Panc1 (cell line): ENCODE measurements around the gene SMC4. TPM values are rescaled to one million over a fixed set of nuclear protein-coding genes. Genes with fewer than 3 reads are reported as not detected.

Experiments
- ATAC-seq: fragments of 200-7000 bp; cut with Tn5 transposase; 2 replicates; pipeline ENCODE4 v1.9.1; 2020; ENCODE audit warnings: mild to moderate bottlenecking, moderate library complexity
- BruUV-seq: library from RNA; stranded (reverse); fragments of 400-500 nt; replicated peaks from 2 replicates; lab custom pipeline; 2021; lab: Mats Ljungman, UMichigan
- CTCF ChIA-PET: fragments of 300-600 bp; sonication (Branson Sonifier 250); formaldehyde crosslinking; loops from one replicate; lab custom pipeline; 2022; ENCODE audit warnings: antibody characterized with exemption; lab: Charles Lee
- POLR2A ChIA-PET: fragments of 300-600 bp; sonication (Branson Sonifier 250); formaldehyde crosslinking; loops from one replicate; lab custom pipeline; 2022; ENCODE audit warnings: antibody characterized with exemption; lab: Charles Lee
- DNase-seq: peaks from one replicate; pipeline ENCODE4 v3.0.0-alpha.2; 2010; ENCODE audit warnings: low read depth, low spot score
- H3K27ac ChIP-seq: 2 replicates; pipeline ENCODE4 v1.5.1; 2011; ENCODE audit warnings: mild to moderate bottlenecking, low read length, inconsistent platforms
- H3K27me3 ChIP-seq: fragments of 200-500 bp; sonication (Bioruptor generic); 2 replicates; pipeline ENCODE4 v1.6.0; 2014; ENCODE audit warnings: low read length, inconsistent platforms; ENCODE audit not compliant: control insufficient read depth, insufficient read depth
- H3K36me3 ChIP-seq: fragments of 200-500 bp; sonication (Bioruptor generic); 2 replicates; pipeline ENCODE4 v1.5.1; 2014; ENCODE audit warnings: inconsistent platforms, mild to moderate bottlenecking, low read length, moderate library complexity; ENCODE audit not compliant: control insufficient read depth, insufficient read depth
- H3K4me1 ChIP-seq: 2 replicates; pipeline ENCODE4 v1.5.1; 2011; ENCODE audit warnings: inconsistent platforms, mild to moderate bottlenecking, low read length, moderate library complexity; ENCODE audit not compliant: control insufficient read depth, insufficient read depth
- H3K4me3 ChIP-seq, 2 experiments: 2 replicates each; pipeline ENCODE4 v1.5.1; 2011 to 2012; ENCODE audit warnings: low read depth in 2 of 2, low read length in 2 of 2, mild to moderate bottlenecking in 2 of 2, inconsistent platforms in 1 of 2, moderate library complexity in 1 of 2
- H3K9me3 ChIP-seq: fragments of 200-500 bp; sonication (Bioruptor generic); 2 replicates; pipeline ENCODE4 v1.5.1; 2014; ENCODE audit warnings: low read depth, mild to moderate bottlenecking, inconsistent platforms, low read length, moderate library complexity; ENCODE audit not compliant: control insufficient read depth, insufficient read depth
- CTCF ChIP-seq: fragments of 450-650 bp; IDR thresholded peaks from 2 replicates; pipeline ENCODE4 v1.5.1; 2017; ENCODE audit warnings: mild to moderate bottlenecking
- POLR2AphosphoS5 ChIP-seq: IDR thresholded peaks from 2 replicates; pipeline ENCODE4 v1.6.1; 2012; ENCODE audit warnings: mild to moderate bottlenecking, low read depth, low read length, moderate library complexity
- REST ChIP-seq, 2 experiments: IDR thresholded peaks; 2 replicates each; pipeline ENCODE4 v1.6.1; 2011 to 2012; ENCODE audit warnings: low read depth in 2 of 2, control low read depth in 1 of 2, low read length in 1 of 2, mild to moderate bottlenecking in 1 of 2, moderate library complexity in 1 of 2; ENCODE audit not compliant: insufficient read depth in 1 of 2
- SIN3A ChIP-seq: IDR thresholded peaks from 2 replicates; pipeline ENCODE4 v1.6.1; 2012; ENCODE audit warnings: low read depth, mild to moderate bottlenecking, low read length, moderate library complexity, borderline replicate concordance; ENCODE audit not compliant: insufficient read depth
- TCF7L2 ChIP-seq: IDR thresholded peaks from 2 replicates; pipeline ENCODE4 v1.6.1; 2011; ENCODE audit warnings: mild to moderate bottlenecking, low read depth, low read length, inconsistent platforms
- in situ Hi-C: cut with HindIII; loops from 2 replicates; pipeline ENCODE4 v1.10.0; 2016; ENCODE audit warnings: low sequenced_read_pairs, low pct_unique_long_range_greater_than_20kb
- intact Hi-C: fragments of 100-400 bp; cut with micrococcal nuclease; formaldehyde crosslinking; loops from one replicate; pipeline ENCODE4 v1.10.0; 2022; ENCODE audit not compliant: unreplicated experiment
- total RNA-seq: library from RNA; stranded (reverse); gene quantifications from one replicate; pipeline ENCODE4 v1.2.1, GENCODE V29; 2021; ENCODE audit not compliant: unreplicated experiment

Gene SMC4
- total RNA-seq, 1 experiment from 2014 or later = 160 TPM

GRCh38 chr3:160475153-160475552 is 75.7 kb downstream of the SMC4 start:
- Histone ChIP-seq H3K4me3 (no peak overlapping the region), H3K4me1 (no peaks in the 10 kb centered on the region), H3K36me3 (no peaks in the 10 kb centered on the region), H3K27me3 (no peaks in the 10 kb centered on the region; the same call in 1 of the 2 replicates), H3K9me3 (no peaks in the 10 kb centered on the region), H3K27ac (no peak overlapping the region)
- no peak for DNase-seq
- POLR2A ChIA-PET = no interaction called here
- CTCF ChIA-PET = no interaction called here
- no peak for ATAC-seq
- in situ Hi-C loops = no loop called here
- intact Hi-C loops = no loop called here
- no TSS peak for BruUV-seq
- TF ChIP-seq SIN3A (no peak), TCF7L2 (no peak), POLR2AphosphoS5 (no peak), REST (IDR thresholded peaks at IDR 0.05; ENCODE audit: insufficient read depth in 1 of 2, low read depth in 2 of 2, low read length in 1 of 2) (no peak), CTCF (no peak)

GRCh38 chr3:160475884-160476283 is 76.4 kb downstream of the SMC4 start:
- H3K27ac ChIP-seq = no peak overlapping the region
- no peaks in the 10 kb centered on the region; the same call in 1 of the 2 replicates for H3K27me3 ChIP-seq
- ChIA-PET POLR2A (no interaction called here), CTCF (no interaction called here)
- no TSS peak for BruUV-seq
- DNase-seq = no peak
- H3K9me3 ChIP-seq = no peaks in the 10 kb centered on the region
- H3K36me3 ChIP-seq = no peaks in the 10 kb centered on the region
- no peaks in the 10 kb centered on the region for H3K4me1 ChIP-seq
- intact Hi-C loops = no loop called here
- ATAC-seq = no peak
- in situ Hi-C loops = no loop called here
- no peak overlapping the region for H3K4me3 ChIP-seq
- TF ChIP-seq POLR2AphosphoS5 = no peak
- no peak for TF ChIP-seq TCF7L2
- TF ChIP-seq SIN3A = no peak
- TF ChIP-seq CTCF = no peak
- TF ChIP-seq REST (IDR thresholded peaks at IDR 0.05; ENCODE audit: insufficient read depth in 1 of 2, low read depth in 2 of 2, low read length in 1 of 2) = no peak
